Measurements from ENCODE around the gene CCDC71L. TPM values are rescaled to one million over a fixed set of nuclear protein-coding genes. Genes with fewer than 3 reads are reported as not detected.

Gene CCDC71L
- total RNA-seq, 2 donors from 2014 or later: 26.1 to 26.8 TPM

DNA sequence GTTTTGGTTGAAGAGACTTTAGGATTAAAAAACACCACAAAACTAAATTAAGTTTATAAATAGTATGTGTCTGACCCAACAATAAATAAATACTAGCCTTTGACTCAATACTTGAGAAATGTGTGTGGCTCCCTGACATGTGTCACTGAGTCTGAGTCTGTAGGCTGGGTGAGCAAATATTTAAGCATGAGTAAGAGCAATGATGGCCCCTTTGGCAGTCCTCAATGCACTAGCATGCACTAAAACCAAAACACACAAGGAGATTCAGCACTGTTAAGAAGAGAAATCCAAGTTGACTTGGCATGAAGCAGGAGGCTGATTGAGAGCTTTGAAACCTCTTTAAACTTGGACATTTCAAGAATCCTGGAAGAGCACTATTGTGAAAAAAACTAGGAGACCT is 37.1 kb downstream of the CCDC71L start:
- peaks cover 15% of the 10 kb centered on the region for H3K9me3 ChIP-seq (ENCODE audit: control insufficient read depth, low read length)
- no peaks in the 10 kb centered on the region for H3K27me3 ChIP-seq (ENCODE audit: control insufficient read depth, insufficient read depth, low read length, poor library complexity, severe bottlenecking)
- H3K36me3 Mint-ChIP-seq (ENCODE audit: low read depth): no peaks in the 10 kb centered on the region
- no peak overlapping the region for H3K27ac ChIP-seq (ENCODE audit: low read depth, low read length)
- TF ChIP-seq, protein P1, sequence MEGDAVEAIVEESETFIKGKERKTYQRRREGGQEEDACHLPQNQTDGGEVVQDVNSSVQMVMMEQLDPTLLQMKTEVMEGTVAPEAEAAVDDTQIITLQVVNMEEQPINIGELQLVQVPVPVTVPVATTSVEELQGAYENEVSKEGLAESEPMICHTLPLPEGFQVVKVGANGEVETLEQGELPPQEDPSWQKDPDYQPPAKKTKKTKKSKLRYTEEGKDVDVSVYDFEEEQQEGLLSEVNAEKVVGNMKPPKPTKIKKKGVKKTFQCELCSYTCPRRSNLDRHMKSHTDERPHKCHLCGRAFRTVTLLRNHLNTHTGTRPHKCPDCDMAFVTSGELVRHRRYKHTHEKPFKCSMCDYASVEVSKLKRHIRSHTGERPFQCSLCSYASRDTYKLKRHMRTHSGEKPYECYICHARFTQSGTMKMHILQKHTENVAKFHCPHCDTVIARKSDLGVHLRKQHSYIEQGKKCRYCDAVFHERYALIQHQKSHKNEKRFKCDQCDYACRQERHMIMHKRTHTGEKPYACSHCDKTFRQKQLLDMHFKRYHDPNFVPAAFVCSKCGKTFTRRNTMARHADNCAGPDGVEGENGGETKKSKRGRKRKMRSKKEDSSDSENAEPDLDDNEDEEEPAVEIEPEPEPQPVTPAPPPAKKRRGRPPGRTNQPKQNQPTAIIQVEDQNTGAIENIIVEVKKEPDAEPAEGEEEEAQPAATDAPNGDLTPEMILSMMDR (conservative IDR thresholded peaks at IDR 0.05): no peak
- no peak overlapping the region for H3K4me3 Mint-ChIP-seq
- no peak overlapping the region for H3K4me3 ChIP-seq (ENCODE audit: low read length)
- no peaks in the 10 kb centered on the region for H3K36me3 ChIP-seq (ENCODE audit: control insufficient read depth, insufficient read depth, low read length)
- no peak for DNase-seq
- no peak overlapping the region for H3K9ac ChIP-seq (ENCODE audit: extremely low read depth, low read length, poor library complexity, severe bottlenecking)
- H3K9me3 Mint-ChIP-seq: peaks cover 13% of the 10 kb centered on the region
- no peaks in the 10 kb centered on the region for H3K4me1 ChIP-seq (ENCODE audit: control insufficient read depth, insufficient read depth, low read length)
- H3K4me1 Mint-ChIP-seq: no peaks in the 10 kb centered on the region
- no peak overlapping the region for H3K27ac Mint-ChIP-seq
- peaks cover 5% of the 10 kb centered on the region for H3K27me3 Mint-ChIP-seq (ENCODE audit: insufficient read depth)

DNA sequence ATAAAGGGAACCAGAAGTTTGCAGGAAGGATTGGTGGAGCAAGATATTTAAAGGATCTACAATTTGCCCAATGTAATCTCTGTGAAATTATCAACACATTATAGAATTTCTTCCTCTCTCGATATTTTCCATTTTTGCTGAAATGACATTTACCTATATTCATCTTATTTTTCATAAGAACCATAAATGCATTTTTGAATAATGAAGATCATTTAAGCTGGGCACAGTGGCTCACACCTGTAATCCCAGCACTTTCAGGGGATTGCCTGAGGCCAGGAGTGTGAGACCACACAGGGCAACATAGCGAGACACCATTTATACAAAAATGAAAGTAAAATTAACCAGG is 37.7 kb downstream of the CCDC71L start:
- H3K36me3 ChIP-seq (ENCODE audit: control insufficient read depth, insufficient read depth, low read length): no peaks in the 10 kb centered on the region
- no peak for DNase-seq
- no peaks in the 10 kb centered on the region for H3K36me3 Mint-ChIP-seq (ENCODE audit: low read depth)
- H3K27ac ChIP-seq (ENCODE audit: low read depth, low read length): no peak overlapping the region
- no peak overlapping the region for H3K4me3 ChIP-seq (ENCODE audit: low read length)
- H3K4me1 ChIP-seq (ENCODE audit: control insufficient read depth, insufficient read depth, low read length): no peaks in the 10 kb centered on the region
- H3K9me3 Mint-ChIP-seq: peaks cover 13% of the 10 kb centered on the region
- H3K27me3 Mint-ChIP-seq (ENCODE audit: insufficient read depth): peaks cover 3% of the 10 kb centered on the region
- no peak overlapping the region for H3K9ac ChIP-seq (ENCODE audit: extremely low read depth, low read length, poor library complexity, severe bottlenecking)
- no peaks in the 10 kb centered on the region for H3K27me3 ChIP-seq (ENCODE audit: control insufficient read depth, insufficient read depth, low read length, poor library complexity, severe bottlenecking)
- peaks cover 15% of the 10 kb centered on the region for H3K9me3 ChIP-seq (ENCODE audit: control insufficient read depth, low read length)
- 0 to 50% methylated on average over 1 to 2 of the region's 2 CpGs for WGBS, 2 experiments (ENCODE audit: insufficient coverage in 1 of 2, insufficient read length in 1 of 2)
- H3K27ac Mint-ChIP-seq: no peak overlapping the region
- H3K4me1 Mint-ChIP-seq: no peaks in the 10 kb centered on the region
- no peak overlapping the region for H3K4me3 Mint-ChIP-seq
- TF ChIP-seq, protein P1 (conservative IDR thresholded peaks at IDR 0.05): no peak

DNA sequence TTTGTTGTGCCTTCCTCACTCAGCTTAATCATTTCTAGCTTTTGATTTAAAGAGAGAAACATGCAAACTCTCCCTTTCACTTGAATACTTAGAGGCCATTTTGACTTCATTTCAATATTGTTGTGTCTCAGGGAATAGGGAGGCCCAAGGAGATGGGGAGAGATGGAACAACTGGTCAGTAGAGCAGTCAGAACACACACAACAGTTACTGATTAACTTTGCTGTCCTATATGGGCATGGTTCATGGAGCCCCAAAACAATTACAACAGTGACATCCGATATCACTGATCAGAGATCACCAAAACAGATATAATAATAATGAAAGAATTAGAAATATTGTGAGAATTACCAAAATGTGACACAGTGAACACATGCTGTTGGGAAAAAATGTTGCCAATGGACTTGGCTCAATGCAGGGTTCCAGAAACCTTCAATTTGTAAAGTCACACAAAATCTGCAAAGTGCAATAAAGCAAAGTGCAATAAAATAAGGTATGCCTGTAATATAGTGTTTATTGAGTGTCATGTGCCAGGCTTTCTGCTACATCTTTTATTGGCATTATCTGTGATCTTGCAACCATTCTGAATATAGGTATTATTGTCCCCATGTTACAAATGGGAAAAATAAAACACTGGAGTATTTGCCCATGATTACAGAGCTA is 38.2 kb downstream of the CCDC71L start:
- no peaks in the 10 kb centered on the region for H3K27me3 ChIP-seq (ENCODE audit: control insufficient read depth, insufficient read depth, low read length, poor library complexity, severe bottlenecking)
- no peak for DNase-seq
- H3K27me3 Mint-ChIP-seq (ENCODE audit: insufficient read depth): no peaks in the 10 kb centered on the region
- H3K4me3 Mint-ChIP-seq: no peak overlapping the region
- WGBS, 2 experiments (ENCODE audit: insufficient coverage in 1 of 2, insufficient read length in 1 of 2): 100% methylated on average over 1 of the region's 1 CpG; no CpG with 5 or more reads in 1 of the 2 experiments
- H3K9me3 Mint-ChIP-seq: peaks cover 13% of the 10 kb centered on the region
- no peaks in the 10 kb centered on the region for H3K36me3 Mint-ChIP-seq (ENCODE audit: low read depth)
- H3K9ac ChIP-seq (ENCODE audit: extremely low read depth, low read length, poor library complexity, severe bottlenecking): no peak overlapping the region
- no peak overlapping the region for H3K4me3 ChIP-seq (ENCODE audit: low read length)
- no peak overlapping the region for H3K27ac Mint-ChIP-seq
- TF ChIP-seq, protein P1 (conservative IDR thresholded peaks at IDR 0.05): no peak
- no peak overlapping the region for H3K27ac ChIP-seq (ENCODE audit: low read depth, low read length)
- H3K4me1 ChIP-seq (ENCODE audit: control insufficient read depth, insufficient read depth, low read length): no peaks in the 10 kb centered on the region
- peaks cover 15% of the 10 kb centered on the region for H3K9me3 ChIP-seq (ENCODE audit: control insufficient read depth, low read length)
- no peaks in the 10 kb centered on the region for H3K36me3 ChIP-seq (ENCODE audit: control insufficient read depth, insufficient read depth, low read length)
- H3K4me1 Mint-ChIP-seq: no peaks in the 10 kb centered on the region

All from endodermal cell (in vitro differentiated cells).